Neural cell (in vitro differentiated cells): ENCODE measurements around the gene JMJD1C.

Experiments used
- EZH2 ChIP-seq: fragments of 200-600, 300-800 bp; shearing (Covaris generic), sonication (generic); IDR thresholded peaks from 2 replicates; pipeline ENCODE4 v1.6.1; 2014; ENCODE audit warnings: antibody characterized with exemption, low read length, borderline replicate concordance, mild to moderate bottlenecking; ENCODE audit not compliant: insufficient read depth, poor library complexity, severe bottlenecking
- POLR2AphosphoS5 ChIP-seq: IDR thresholded peaks from 2 replicates; pipeline ENCODE4 v1.6.1; 2012
- REST ChIP-seq: IDR thresholded peaks from 2 replicates; pipeline ENCODE4 v1.6.1; 2012; ENCODE audit warnings: borderline replicate concordance
- SMC3 ChIP-seq: fragments of 450-650 bp; conservative IDR thresholded peaks from 2 replicates; pipeline ENCODE4 v1.6.1; 2014; ENCODE audit warnings: antibody characterized with exemption, mild to moderate bottlenecking, moderate library complexity; ENCODE audit not compliant: poor library complexity
- TF ChIP-seq, protein P1 (sequence below): fragments of 450-650 bp; IDR thresholded peaks from 2 replicates; pipeline ENCODE4 v1.5.1; 2014; ENCODE audit warnings: antibody characterized with exemption, mild to moderate bottlenecking, moderate library complexity; ENCODE audit not compliant: poor library complexity, severe bottlenecking

- TF ChIP-seq, protein P1, sequence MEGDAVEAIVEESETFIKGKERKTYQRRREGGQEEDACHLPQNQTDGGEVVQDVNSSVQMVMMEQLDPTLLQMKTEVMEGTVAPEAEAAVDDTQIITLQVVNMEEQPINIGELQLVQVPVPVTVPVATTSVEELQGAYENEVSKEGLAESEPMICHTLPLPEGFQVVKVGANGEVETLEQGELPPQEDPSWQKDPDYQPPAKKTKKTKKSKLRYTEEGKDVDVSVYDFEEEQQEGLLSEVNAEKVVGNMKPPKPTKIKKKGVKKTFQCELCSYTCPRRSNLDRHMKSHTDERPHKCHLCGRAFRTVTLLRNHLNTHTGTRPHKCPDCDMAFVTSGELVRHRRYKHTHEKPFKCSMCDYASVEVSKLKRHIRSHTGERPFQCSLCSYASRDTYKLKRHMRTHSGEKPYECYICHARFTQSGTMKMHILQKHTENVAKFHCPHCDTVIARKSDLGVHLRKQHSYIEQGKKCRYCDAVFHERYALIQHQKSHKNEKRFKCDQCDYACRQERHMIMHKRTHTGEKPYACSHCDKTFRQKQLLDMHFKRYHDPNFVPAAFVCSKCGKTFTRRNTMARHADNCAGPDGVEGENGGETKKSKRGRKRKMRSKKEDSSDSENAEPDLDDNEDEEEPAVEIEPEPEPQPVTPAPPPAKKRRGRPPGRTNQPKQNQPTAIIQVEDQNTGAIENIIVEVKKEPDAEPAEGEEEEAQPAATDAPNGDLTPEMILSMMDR: no peak
- TF ChIP-seq EZH2: no peak
- TF ChIP-seq SMC3: no peak
- no peak for TF ChIP-seq REST
- no peak for TF ChIP-seq POLR2AphosphoS5
These were observed 215.7 kb downstream of the JMJD1C start for GRCh38 chr10:63250032-63250431.
